NT2/D1 (cell line): ENCODE measurements around the gene CDC42BPA.

Source experiments
- DNase-seq: peaks from one replicate; pipeline ENCODE4 v3.0.0-alpha.2; 2011; ENCODE audit warnings: low read depth, low spot score
- H3K27me3 ChIP-seq: 2 replicates; pipeline ENCODE4 v1.6.0; 2011; ENCODE audit warnings: mild to moderate bottlenecking; ENCODE audit not compliant: insufficient read length, insufficient read depth
- H3K36me3 ChIP-seq: 2 replicates; pipeline ENCODE4 v1.6.1; 2011; ENCODE audit warnings: mild to moderate bottlenecking, low read length, mixed read lengths; ENCODE audit not compliant: insufficient read depth, insufficient read length
- H3K4me1 ChIP-seq: 2 replicates; pipeline ENCODE4 v1.5.1; 2011; ENCODE audit not compliant: insufficient read depth, insufficient read length
- H3K4me3 ChIP-seq: 2 replicates; pipeline ENCODE4 v1.5.1; 2011; ENCODE audit warnings: low read depth; ENCODE audit not compliant: insufficient read length
- H3K9ac ChIP-seq: 2 replicates; pipeline ENCODE4 v1.6.0; 2011; ENCODE audit warnings: low read depth; ENCODE audit not compliant: insufficient read length
- H3K9me3 ChIP-seq: 2 replicates; pipeline ENCODE4 v1.5.1; 2011; ENCODE audit warnings: mild to moderate bottlenecking, low read length; ENCODE audit not compliant: insufficient read depth
- SUZ12 ChIP-seq: IDR thresholded peaks from 2 replicates; pipeline ENCODE4 v1.6.1; 2011; ENCODE audit not compliant: insufficient read length, insufficient read depth; ENCODE audit errors: extremely low read depth
- YY1 ChIP-seq: IDR thresholded peaks from 2 replicates; pipeline ENCODE4 v1.6.1; 2011; ENCODE audit not compliant: insufficient read length, insufficient read depth
- ZNF274 ChIP-seq: IDR thresholded peaks from 2 replicates; pipeline ENCODE4 v1.6.1; 2011; ENCODE audit warnings: mild to moderate bottlenecking, low read depth, low read length

The CDC42BPA gene

DNA sequence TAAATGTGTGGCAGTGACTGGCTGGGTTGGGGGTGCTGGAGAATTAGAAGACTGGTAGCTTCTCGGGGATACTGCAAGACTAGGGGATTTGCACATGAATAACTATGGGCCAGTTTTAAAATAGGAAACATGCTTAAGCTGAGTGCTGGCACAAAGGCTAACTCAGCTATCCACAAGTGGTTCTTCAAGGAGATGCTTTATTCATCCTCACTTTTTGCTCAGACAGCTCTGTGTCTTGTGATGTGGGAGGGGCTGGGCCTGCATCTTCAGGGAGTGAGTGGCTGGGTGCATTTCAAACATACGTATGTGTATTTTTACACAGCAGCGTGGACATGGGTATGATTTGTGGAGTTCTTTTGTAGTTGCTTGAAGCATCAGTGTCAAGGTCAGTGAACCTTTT lies 375.9 kb downstream of the CDC42BPA start:
- Histone ChIP-seq H3K9ac (no peak overlapping the region), H3K4me1 (peaks cover 16% of the 10 kb centered on the region), H3K36me3 (no peaks in the 10 kb centered on the region), H3K27me3 (peaks cover 12% of the 10 kb centered on the region), H3K9me3 (0 out of 2 replicates have a peak, but pooled peaks cover under 1% of the 10 kb centered on the region), H3K4me3 (no peak overlapping the region)
- DNase-seq = no peak
- TF ChIP-seq ZNF274 (no peak), SUZ12 (no peak), YY1 (no peak)

DNA sequence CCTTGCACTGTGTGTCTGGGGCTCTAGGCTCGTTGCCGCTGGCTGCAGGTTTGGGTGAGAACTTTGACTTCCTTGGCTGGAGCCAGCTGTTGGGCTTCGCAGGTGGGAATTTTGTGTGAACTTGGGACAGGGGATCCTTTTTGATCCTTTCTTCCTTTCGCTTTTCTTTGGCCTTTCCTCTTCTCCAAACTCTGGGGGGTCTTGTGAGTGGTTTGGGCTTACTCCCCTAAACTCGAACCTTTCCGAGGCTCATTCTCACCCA lies 377.6 kb downstream of the CDC42BPA start:
- peaks cover 12% of the 10 kb centered on the region for H3K27me3 ChIP-seq
- peak overlapping the region; percentile 87 for H3K4me3 ChIP-seq
- H3K9ac ChIP-seq = peak overlapping the region; percentile 89
- TF ChIP-seq YY1 (no peak), SUZ12 (no peak), ZNF274 (no peak)
- H3K36me3 ChIP-seq = no peaks in the 10 kb centered on the region
- H3K9me3 ChIP-seq = no peaks in the 10 kb centered on the region
- DNase-seq = no peak
- peaks cover 14% of the 10 kb centered on the region for H3K4me1 ChIP-seq

DNA sequence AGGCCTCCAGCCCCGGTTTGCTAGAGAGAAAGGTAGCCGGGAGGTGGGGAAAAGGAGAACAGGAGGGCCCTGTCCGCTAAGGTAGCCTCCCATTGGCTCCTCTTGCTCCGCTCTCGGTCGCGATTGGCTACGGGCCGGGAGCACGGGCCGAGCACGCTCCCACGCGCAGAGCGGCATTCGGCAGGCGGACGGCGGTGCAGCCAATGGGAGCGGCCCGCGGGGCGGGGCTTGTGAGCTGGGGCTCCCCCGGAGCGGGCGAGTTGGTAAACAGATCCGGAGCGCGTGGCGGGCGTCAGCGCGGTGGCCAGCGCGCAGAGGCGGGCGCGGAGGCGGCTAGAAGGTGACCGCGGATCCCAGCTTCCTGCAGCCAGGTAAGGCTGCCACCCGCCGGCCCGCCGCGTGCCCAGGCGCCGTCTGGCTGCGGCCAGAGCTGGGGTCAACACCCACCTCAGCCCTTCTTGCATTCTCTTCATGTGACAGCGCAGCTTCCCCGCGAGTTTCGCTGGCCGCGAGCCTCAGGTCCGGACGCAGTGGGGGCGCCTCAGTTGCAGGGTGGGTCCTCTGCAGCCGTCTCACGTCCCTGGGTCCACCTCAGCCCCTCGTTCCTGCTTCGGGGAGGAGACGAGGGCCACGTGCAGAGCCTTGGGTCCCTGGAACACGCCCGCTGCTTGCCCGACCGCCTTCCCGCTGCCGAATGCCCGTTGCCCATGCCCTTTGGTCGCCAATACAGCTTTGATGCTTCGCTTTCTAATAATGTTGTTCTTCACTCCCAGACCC lies 378.1 kb downstream of the CDC42BPA start, which contains the start of gene COQ8A:
Gene COQ8A (plus strand): TSS at position 266 of the 777 bp plus-strand sequence. CDS start 21,092 bp downstream, outside the sequence.
- peaks cover 12% of the 10 kb centered on the region for H3K27me3 ChIP-seq
- no peaks in the 10 kb centered on the region for H3K9me3 ChIP-seq
- H3K9ac ChIP-seq = peak within 1 kb of the TSS; percentile 98
- TF ChIP-seq YY1 = no peak
- no peak for TF ChIP-seq ZNF274
- no peak for TF ChIP-seq SUZ12
- H3K36me3 ChIP-seq = no peaks in the 10 kb centered on the region
- peak within 1 kb of the TSS; percentile 87 for H3K4me3 ChIP-seq
- peaks cover 13% of the 10 kb centered on the region for H3K4me1 ChIP-seq
- DNase-seq = peak; percentile 100
